HEK293 (cell line): Measurements from ENCODE around the gene LGI2.

Experiments used
- CTCF ChIA-PET: fragments of 350-600 bp; formaldehyde crosslinking; extraction: SDS; loops from one replicate; lab custom pipeline; 2021; ENCODE audit warnings: antibody characterized with exemption; lab: Yijun Ruan, JAX
- POLR2A ChIA-PET: fragments of 300-600 bp; formaldehyde crosslinking; extraction: SDS; loops from one replicate; lab custom pipeline; 2020; ENCODE audit warnings: antibody characterized with exemption, inconsistent platforms; lab: Yijun Ruan, JAX
- H3K27ac ChIP-seq: fragments of 200-500 bp; sonication (Bioruptor generic); 2 replicates; pipeline ENCODE4 v1.5.1; 2014; ENCODE audit warnings: low read depth, low read length, control low read depth, inconsistent platforms; ENCODE audit errors: extremely low read depth
- H3K36me3 ChIP-seq, 2 experiments: fragments of 200-500 bp in 1 of 2; sonication (Bioruptor generic) in 1 of 2; 1 replicate in 1 of 2; 2 replicates in 1 of 2; pipeline ENCODE4 v1.5.1; 2014 to 2017; ENCODE audit warnings: inconsistent platforms in 2 of 2, low read length in 2 of 2; ENCODE audit not compliant: control insufficient read depth in 2 of 2, insufficient read depth in 1 of 2
- H3K4me1 ChIP-seq: fragments of 200-500 bp; sonication (Bioruptor generic); 2 replicates; pipeline ENCODE4 v1.5.1; 2014; ENCODE audit warnings: mild to moderate bottlenecking, low read length, inconsistent platforms; ENCODE audit not compliant: control insufficient read depth, insufficient read depth
- H3K4me3 ChIP-seq: 2 replicates; pipeline ENCODE4 v1.5.1; 2011; ENCODE audit warnings: low read depth, mild to moderate bottlenecking, control low read depth, low read length, moderate library complexity
- H3K9me3 ChIP-seq: fragments of 200-500 bp; sonication (Bioruptor generic); 2 replicates; pipeline ENCODE4 v1.5.1; 2014; ENCODE audit warnings: low read depth, low read length, inconsistent platforms; ENCODE audit not compliant: control insufficient read depth, insufficient read depth
- WT1 ChIP-seq: fragments of 450-650 bp; formaldehyde crosslinking; IDR thresholded peaks from 2 replicates; pipeline ENCODE4 v1.5.1; 2016; ENCODE audit warnings: missing biosample characterization, missing genetic modification characterization
- ZFHX2 ChIP-seq: fragments of 450-650 bp; formaldehyde crosslinking; conservative IDR thresholded peaks from 2 replicates; pipeline ENCODE4 v1.5.1; 2016; ENCODE audit warnings: missing biosample characterization, missing genetic modification characterization
- ZFP69B ChIP-seq: fragments of 450-650 bp; formaldehyde crosslinking; IDR thresholded peaks from 2 replicates; pipeline ENCODE4 v1.5.1; 2016; ENCODE audit warnings: missing biosample characterization, missing genetic modification characterization
- ZNF132 ChIP-seq: fragments of 450-650 bp; formaldehyde crosslinking; IDR thresholded peaks from 2 replicates; pipeline ENCODE4 v1.5.1; 2017; ENCODE audit warnings: missing biosample characterization, missing genetic modification characterization, borderline replicate concordance
- ZNF16 ChIP-seq: fragments of 450-650 bp; formaldehyde crosslinking; IDR thresholded peaks from 2 replicates; pipeline ENCODE4 v1.5.1; 2016; ENCODE audit warnings: low read depth, missing biosample characterization, missing genetic modification characterization
- ZNF223 ChIP-seq: fragments of 450-650 bp; formaldehyde crosslinking; IDR thresholded peaks from 2 replicates; pipeline ENCODE4 v1.5.1; 2016; ENCODE audit warnings: missing biosample characterization, missing genetic modification characterization
- ZNF239 ChIP-seq: fragments of 450-650 bp; formaldehyde crosslinking; IDR thresholded peaks from 2 replicates; pipeline ENCODE4 v1.5.1; 2016; ENCODE audit warnings: missing biosample characterization, missing genetic modification characterization
- ZNF266 ChIP-seq: fragments of 450-650 bp; formaldehyde crosslinking; IDR thresholded peaks from 2 replicates; pipeline ENCODE4 v1.5.1; 2016; ENCODE audit warnings: missing biosample characterization, missing genetic modification characterization, low read depth
- ZNF324 ChIP-seq: fragments of 450-650 bp; formaldehyde crosslinking; IDR thresholded peaks from 2 replicates; pipeline ENCODE4 v1.5.1; 2016; ENCODE audit warnings: missing biosample characterization, missing genetic modification characterization
- ZNF416 ChIP-seq: fragments of 450-650 bp; formaldehyde crosslinking; IDR thresholded peaks from 2 replicates; pipeline ENCODE4 v1.5.1; 2016; ENCODE audit warnings: missing biosample characterization, missing genetic modification characterization
- ZNF596 ChIP-seq: fragments of 450-650 bp; IDR thresholded peaks from 2 replicates; pipeline ENCODE4 v1.5.0; 2018; ENCODE audit warnings: missing biosample characterization, mild to moderate bottlenecking, missing genetic modification characterization, moderate library complexity
- ZNF621 ChIP-seq: fragments of 450-650 bp; formaldehyde crosslinking; IDR thresholded peaks from 2 replicates; pipeline ENCODE4 v1.5.1; 2017; ENCODE audit warnings: missing biosample characterization, missing genetic modification characterization
- ZNF677 ChIP-seq: fragments of 450-650 bp; IDR thresholded peaks from 2 replicates; pipeline ENCODE4 v1.5.0; 2018; ENCODE audit warnings: missing biosample characterization, mild to moderate bottlenecking, missing genetic modification characterization, moderate library complexity
- TF ChIP-seq, protein P1 (sequence below): fragments of 450-650 bp; formaldehyde crosslinking; IDR thresholded peaks from 2 replicates; pipeline ENCODE4 v1.5.1; 2016; ENCODE audit warnings: missing biosample characterization, missing genetic modification characterization
- TF ChIP-seq, protein P2 (sequence below): fragments of 450-650 bp; formaldehyde crosslinking; IDR thresholded peaks from 2 replicates; pipeline ENCODE4 v1.5.0; 2017; ENCODE audit warnings: missing biosample characterization, missing genetic modification characterization, borderline replicate concordance
- TF ChIP-seq, protein P3 (sequence below): fragments of 450-650 bp; formaldehyde crosslinking; IDR thresholded peaks from 2 replicates; pipeline ENCODE4 v1.5.1; 2016; ENCODE audit warnings: missing biosample characterization, missing genetic modification characterization
- TF ChIP-seq, protein P4 (sequence below): fragments of 450-650 bp; formaldehyde crosslinking; IDR thresholded peaks from 2 replicates; pipeline ENCODE4 v1.5.1; 2017; ENCODE audit warnings: missing biosample characterization, missing genetic modification characterization
- TF ChIP-seq, protein P5 (sequence below): fragments of 450-650 bp; formaldehyde crosslinking; IDR thresholded peaks from 2 replicates; pipeline ENCODE4 v1.5.1; 2016; ENCODE audit warnings: missing biosample characterization, missing genetic modification characterization, low read depth
- TF ChIP-seq, protein P6 (sequence below): fragments of 450-650 bp; formaldehyde crosslinking; IDR thresholded peaks from 2 replicates; pipeline ENCODE4 v1.5.1; 2016; ENCODE audit warnings: missing biosample characterization, missing genetic modification characterization

LGI2 gene

DNA sequence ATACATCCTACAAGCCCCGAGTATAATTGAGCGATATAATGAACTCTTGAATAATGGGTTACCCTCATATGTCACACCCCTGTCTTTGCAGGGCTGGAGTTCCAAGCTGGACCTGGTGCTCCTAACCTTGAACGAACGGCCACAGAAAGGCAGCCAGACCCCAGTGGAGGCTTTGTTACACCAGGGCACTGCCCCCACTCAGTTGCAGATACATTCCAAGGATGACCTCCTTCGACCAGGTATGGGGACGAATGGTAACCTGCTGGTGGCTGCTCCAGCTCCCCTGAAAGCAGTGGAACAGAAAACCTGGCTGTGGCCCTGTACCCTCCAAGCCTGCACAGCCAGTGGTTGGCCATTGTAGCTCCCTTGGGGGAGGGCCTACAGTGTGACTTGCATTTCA is 61.3 kb downstream of the LGI2 start:
- Histone ChIP-seq H3K9me3 (no peaks in the 10 kb centered on the region), H3K4me1 (no peaks in the 10 kb centered on the region), H3K4me3 (no peak overlapping the region), H3K27ac (no peak overlapping the region)
- CTCF ChIA-PET: interaction anchor here (0.6 to 0.8 kb wide), 3 partner anchors 10 to 535 kb away, joined by 3 read pairs; no protein-coding TSS in a partner anchor
- TF ChIP-seq ZNF416: no peak
- no peak for TF ChIP-seq ZFHX2
- no peak for TF ChIP-seq ZNF621
- no peak for TF ChIP-seq ZNF239 (tag by site-specific recombination)
- no peak for TF ChIP-seq ZFP69B
- TF ChIP-seq ZNF132 (tag by site-specific recombination): no peak
- TF ChIP-seq, protein P1, sequence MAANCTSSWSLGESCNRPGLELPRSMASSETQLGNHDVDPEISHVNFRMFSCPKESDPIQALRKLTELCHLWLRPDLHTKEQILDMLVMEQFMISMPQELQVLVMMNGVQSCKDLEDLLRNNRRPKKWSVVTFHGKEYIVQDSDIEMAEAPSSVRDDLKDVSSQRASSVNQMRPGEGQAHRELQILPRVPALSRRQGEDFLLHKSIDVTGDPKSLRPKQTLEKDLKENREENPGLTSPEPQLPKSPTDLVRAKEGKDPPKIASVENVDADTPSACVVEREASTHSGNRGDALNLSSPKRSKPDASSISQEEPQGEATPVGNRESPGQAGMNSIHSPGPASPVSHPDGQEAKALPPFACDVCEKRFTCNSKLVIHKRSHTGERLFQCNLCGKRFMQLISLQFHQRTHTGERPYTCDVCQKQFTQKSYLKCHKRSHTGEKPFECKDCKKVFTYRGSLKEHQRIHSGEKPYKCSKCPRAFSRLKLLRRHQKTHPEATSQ (tag by site-specific recombination): no peak
- TF ChIP-seq ZNF596 (tag by site-specific recombination): no peak
- TF ChIP-seq, protein P2, sequence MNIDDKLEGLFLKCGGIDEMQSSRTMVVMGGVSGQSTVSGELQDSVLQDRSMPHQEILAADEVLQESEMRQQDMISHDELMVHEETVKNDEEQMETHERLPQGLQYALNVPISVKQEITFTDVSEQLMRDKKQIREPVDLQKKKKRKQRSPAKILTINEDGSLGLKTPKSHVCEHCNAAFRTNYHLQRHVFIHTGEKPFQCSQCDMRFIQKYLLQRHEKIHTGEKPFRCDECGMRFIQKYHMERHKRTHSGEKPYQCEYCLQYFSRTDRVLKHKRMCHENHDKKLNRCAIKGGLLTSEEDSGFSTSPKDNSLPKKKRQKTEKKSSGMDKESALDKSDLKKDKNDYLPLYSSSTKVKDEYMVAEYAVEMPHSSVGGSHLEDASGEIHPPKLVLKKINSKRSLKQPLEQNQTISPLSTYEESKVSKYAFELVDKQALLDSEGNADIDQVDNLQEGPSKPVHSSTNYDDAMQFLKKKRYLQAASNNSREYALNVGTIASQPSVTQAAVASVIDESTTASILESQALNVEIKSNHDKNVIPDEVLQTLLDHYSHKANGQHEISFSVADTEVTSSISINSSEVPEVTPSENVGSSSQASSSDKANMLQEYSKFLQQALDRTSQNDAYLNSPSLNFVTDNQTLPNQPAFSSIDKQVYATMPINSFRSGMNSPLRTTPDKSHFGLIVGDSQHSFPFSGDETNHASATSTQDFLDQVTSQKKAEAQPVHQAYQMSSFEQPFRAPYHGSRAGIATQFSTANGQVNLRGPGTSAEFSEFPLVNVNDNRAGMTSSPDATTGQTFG (tag by site-specific recombination): no peak
- TF ChIP-seq, protein P3, sequence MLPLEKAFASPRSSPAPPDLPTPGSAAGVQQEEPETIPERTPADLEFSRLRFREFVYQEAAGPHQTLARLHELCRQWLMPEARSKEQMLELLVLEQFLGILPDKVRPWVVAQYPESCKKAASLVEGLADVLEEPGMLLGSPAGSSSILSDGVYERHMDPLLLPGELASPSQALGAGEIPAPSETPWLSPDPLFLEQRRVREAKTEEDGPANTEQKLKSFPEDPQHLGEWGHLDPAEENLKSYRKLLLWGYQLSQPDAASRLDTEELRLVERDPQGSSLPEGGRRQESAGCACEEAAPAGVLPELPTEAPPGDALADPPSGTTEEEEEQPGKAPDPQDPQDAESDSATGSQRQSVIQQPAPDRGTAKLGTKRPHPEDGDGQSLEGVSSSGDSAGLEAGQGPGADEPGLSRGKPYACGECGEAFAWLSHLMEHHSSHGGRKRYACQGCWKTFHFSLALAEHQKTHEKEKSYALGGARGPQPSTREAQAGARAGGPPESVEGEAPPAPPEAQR: no peak
- TF ChIP-seq ZNF223 (tag by site-specific recombination): no peak
- no peak for TF ChIP-seq ZNF16
- no peak for TF ChIP-seq WT1
- TF ChIP-seq, protein P4, sequence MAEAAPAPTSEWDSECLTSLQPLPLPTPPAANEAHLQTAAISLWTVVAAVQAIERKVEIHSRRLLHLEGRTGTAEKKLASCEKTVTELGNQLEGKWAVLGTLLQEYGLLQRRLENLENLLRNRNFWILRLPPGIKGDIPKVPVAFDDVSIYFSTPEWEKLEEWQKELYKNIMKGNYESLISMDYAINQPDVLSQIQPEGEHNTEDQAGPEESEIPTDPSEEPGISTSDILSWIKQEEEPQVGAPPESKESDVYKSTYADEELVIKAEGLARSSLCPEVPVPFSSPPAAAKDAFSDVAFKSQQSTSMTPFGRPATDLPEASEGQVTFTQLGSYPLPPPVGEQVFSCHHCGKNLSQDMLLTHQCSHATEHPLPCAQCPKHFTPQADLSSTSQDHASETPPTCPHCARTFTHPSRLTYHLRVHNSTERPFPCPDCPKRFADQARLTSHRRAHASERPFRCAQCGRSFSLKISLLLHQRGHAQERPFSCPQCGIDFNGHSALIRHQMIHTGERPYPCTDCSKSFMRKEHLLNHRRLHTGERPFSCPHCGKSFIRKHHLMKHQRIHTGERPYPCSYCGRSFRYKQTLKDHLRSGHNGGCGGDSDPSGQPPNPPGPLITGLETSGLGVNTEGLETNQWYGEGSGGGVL (tag by site-specific recombination): no peak
- TF ChIP-seq ZNF266: no peak
- TF ChIP-seq ZNF677 (tag by site-specific recombination): no peak
- no peak for TF ChIP-seq ZNF324 (tag by site-specific recombination)
- TF ChIP-seq, protein P5, sequence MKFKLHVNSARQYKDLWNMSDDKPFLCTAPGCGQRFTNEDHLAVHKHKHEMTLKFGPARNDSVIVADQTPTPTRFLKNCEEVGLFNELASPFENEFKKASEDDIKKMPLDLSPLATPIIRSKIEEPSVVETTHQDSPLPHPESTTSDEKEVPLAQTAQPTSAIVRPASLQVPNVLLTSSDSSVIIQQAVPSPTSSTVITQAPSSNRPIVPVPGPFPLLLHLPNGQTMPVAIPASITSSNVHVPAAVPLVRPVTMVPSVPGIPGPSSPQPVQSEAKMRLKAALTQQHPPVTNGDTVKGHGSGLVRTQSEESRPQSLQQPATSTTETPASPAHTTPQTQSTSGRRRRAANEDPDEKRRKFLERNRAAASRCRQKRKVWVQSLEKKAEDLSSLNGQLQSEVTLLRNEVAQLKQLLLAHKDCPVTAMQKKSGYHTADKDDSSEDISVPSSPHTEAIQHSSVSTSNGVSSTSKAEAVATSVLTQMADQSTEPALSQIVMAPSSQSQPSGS (tag by site-specific recombination): no peak
- TF ChIP-seq, protein P6, sequence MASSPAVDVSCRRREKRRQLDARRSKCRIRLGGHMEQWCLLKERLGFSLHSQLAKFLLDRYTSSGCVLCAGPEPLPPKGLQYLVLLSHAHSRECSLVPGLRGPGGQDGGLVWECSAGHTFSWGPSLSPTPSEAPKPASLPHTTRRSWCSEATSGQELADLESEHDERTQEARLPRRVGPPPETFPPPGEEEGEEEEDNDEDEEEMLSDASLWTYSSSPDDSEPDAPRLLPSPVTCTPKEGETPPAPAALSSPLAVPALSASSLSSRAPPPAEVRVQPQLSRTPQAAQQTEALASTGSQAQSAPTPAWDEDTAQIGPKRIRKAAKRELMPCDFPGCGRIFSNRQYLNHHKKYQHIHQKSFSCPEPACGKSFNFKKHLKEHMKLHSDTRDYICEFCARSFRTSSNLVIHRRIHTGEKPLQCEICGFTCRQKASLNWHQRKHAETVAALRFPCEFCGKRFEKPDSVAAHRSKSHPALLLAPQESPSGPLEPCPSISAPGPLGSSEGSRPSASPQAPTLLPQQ: no peak
- TF ChIP-seq, all 188 proteins: peak for 0
- H3K36me3 ChIP-seq: no peaks in the 10 kb centered on the region
- POLR2A ChIA-PET: no interaction called here
